ENCODE results near the gene INTU.

The INTU gene

DNA sequence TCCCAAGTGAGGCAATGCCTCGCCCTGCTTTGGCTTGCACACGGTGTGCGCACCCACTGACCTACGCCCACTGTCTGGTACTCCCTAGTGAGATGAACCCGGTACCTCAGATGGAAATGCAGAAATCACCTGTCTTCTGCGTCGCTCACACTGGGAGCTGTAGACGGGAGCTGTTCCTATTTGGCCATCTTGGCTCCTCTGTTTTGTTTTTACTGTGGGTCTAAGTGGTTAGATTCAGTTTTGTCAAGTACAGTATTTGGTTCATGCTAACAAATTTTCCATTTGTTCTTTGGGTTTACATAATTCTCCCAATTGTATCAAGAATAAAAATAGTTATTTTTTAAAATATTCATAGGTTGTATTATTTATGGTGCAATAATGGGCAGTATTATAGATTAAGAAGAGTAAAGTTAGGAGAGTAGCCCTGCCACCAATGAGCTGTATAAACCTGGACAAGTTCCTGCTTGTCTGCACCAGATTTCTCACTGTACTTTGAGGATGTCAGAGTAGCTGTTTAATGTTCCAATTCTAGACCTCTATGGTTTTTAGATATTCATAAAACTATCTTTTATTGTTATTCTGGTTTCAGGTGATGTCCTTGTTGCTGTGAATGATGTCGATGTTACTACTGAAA is 23.4 kb downstream of the INTU start:
- POLR2A ChIA-PET, result no interaction called here

GRCh38 chr4:127660284-127660885 is 27.6 kb downstream of the INTU start:
- TF ChIP-seq FOXA1 (IDR thresholded peaks at IDR 0.05) (no peak), LEF1 (IDR thresholded peaks at IDR 0.05; ENCODE audit: borderline replicate concordance) (no peak), TARDBP (IDR thresholded peaks at IDR 0.05) (no peak), NFRKB (IDR thresholded peaks at IDR 0.05) (no peak), ELF4 (IDR thresholded peaks at IDR 0.05) (no peak), SP1 (IDR thresholded peaks at IDR 0.05) (no peak)
- TF ChIP-seq, protein P1, sequence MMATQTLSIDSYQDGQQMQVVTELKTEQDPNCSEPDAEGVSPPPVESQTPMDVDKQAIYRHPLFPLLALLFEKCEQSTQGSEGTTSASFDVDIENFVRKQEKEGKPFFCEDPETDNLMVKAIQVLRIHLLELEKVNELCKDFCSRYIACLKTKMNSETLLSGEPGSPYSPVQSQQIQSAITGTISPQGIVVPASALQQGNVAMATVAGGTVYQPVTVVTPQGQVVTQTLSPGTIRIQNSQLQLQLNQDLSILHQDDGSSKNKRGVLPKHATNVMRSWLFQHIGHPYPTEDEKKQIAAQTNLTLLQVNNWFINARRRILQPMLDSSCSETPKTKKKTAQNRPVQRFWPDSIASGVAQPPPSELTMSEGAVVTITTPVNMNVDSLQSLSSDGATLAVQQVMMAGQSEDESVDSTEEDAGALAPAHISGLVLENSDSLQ (IDR thresholded peaks at IDR 0.05), result no peak
- no peak for DNase-seq (ENCODE audit: extremely low spot score)
- ChIA-PET CTCF (no interaction called here), POLR2A (no interaction called here)

More for the DNA sequence above, 23.4 kb downstream of the INTU start:
- CTCF ChIA-PET, result no interaction called here
- DNase-seq (ENCODE audit: extremely low spot score), result no peak
- no peak for TF ChIP-seq FOXA1 (IDR thresholded peaks at IDR 0.05)
- TF ChIP-seq CTBP1 (IDR thresholded peaks at IDR 0.05; ENCODE audit: borderline replicate concordance), result no peak
- TF ChIP-seq ARNT (IDR thresholded peaks at IDR 0.05), result no peak
- no peak for TF ChIP-seq FOXM1 (IDR thresholded peaks at IDR 0.05; ENCODE audit: borderline replicate concordance)
- no peak for TF ChIP-seq SP1 (IDR thresholded peaks at IDR 0.05)
- TF ChIP-seq FOXK2 (IDR thresholded peaks at IDR 0.05), result no peak
- TF ChIP-seq SUZ12 (IDR thresholded peaks at IDR 0.05), result no peak
- TF ChIP-seq HDGF (IDR thresholded peaks at IDR 0.05; ENCODE audit: borderline replicate concordance), result no peak
- TF ChIP-seq TARDBP (IDR thresholded peaks at IDR 0.05), result no peak
- no peak for TF ChIP-seq ZNF384 (IDR thresholded peaks at IDR 0.05)
- TF ChIP-seq, protein P1 (IDR thresholded peaks at IDR 0.05), result no peak
- TF ChIP-seq NFRKB (IDR thresholded peaks at IDR 0.05), result no peak
- no peak for TF ChIP-seq ELF4 (IDR thresholded peaks at IDR 0.05)
- TF ChIP-seq L3MBTL2 (conservative IDR thresholded peaks at IDR 0.05), result no peak
- TF ChIP-seq LEF1 (IDR thresholded peaks at IDR 0.05; ENCODE audit: borderline replicate concordance), result no peak
- no peak for TF ChIP-seq BHLHE40 (IDR thresholded peaks at IDR 0.05; ENCODE audit: borderline replicate concordance)

GRCh38 chr4:127667116-127667515 is 34.4 kb downstream of the INTU start:
- CTCF ChIA-PET, result no interaction called here
- DNase-seq (ENCODE audit: extremely low spot score), result no peak
- POLR2A ChIA-PET, result no interaction called here
- TF ChIP-seq ELF4 (IDR thresholded peaks at IDR 0.05), result no peak
- TF ChIP-seq, protein P1 (IDR thresholded peaks at IDR 0.05), result no peak
- TF ChIP-seq FOXA1 (IDR thresholded peaks at IDR 0.05), result no peak
- TF ChIP-seq NFRKB (IDR thresholded peaks at IDR 0.05), result no peak

DNA sequence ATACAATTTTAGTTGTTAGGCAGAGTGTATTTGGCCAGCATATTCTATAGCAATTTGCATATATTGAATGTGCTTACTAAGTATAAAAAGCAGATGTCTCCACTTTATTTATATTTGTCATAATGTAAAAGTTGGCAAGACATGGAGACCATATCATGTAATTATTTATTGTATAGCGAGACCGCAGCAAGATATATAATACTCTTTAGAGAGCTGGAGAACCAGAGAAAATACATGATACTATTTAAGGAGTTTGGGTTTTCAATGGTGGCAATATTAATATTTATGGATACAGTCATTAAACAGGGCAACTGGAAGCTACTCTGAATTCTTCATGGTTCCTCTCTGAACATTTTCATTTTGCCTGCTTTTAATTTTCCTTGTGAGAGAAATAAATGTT is 35.0 kb downstream of the INTU start:
- CTCF ChIA-PET, result no interaction called here
- POLR2A ChIA-PET, result no interaction called here
- DNase-seq (ENCODE audit: extremely low spot score), result no peak

DNA sequence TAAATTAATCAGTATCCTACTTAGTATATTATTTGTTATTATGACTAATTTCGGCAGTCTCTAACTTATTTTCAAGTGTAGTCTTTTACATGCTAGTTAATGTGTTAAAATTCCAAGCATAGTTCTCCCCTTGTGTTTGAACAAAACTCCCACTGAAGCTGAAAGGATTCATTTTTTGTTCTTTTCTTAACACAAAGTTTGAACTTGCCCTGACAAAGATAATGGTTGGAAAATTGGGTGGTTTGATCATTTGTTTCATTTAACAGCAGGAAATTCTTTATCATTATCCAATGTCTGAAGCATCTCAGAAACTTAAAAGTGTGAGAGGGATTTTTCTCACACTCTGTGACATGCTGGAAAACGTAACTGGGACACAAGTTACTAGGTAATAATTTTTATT is 36.0 kb downstream of the INTU start:
- no peak for DNase-seq (ENCODE audit: extremely low spot score)
- TF ChIP-seq NFRKB (IDR thresholded peaks at IDR 0.05) (no peak), ZNF384 (IDR thresholded peaks at IDR 0.05) (no peak), FOXM1 (IDR thresholded peaks at IDR 0.05; ENCODE audit: borderline replicate concordance) (no peak), TARDBP (IDR thresholded peaks at IDR 0.05) (no peak), SP1 (IDR thresholded peaks at IDR 0.05) (no peak), FOXA1 (IDR thresholded peaks at IDR 0.05) (no peak), ELF4 (IDR thresholded peaks at IDR 0.05) (no peak), HDGF (IDR thresholded peaks at IDR 0.05; ENCODE audit: borderline replicate concordance) (no peak), FOXK2 (IDR thresholded peaks at IDR 0.05) (no peak), CTBP1 (IDR thresholded peaks at IDR 0.05; ENCODE audit: borderline replicate concordance) (no peak), ARNT (IDR thresholded peaks at IDR 0.05) (no peak), L3MBTL2 (conservative IDR thresholded peaks at IDR 0.05) (no peak), LEF1 (IDR thresholded peaks at IDR 0.05; ENCODE audit: borderline replicate concordance) (no peak), BHLHE40 (IDR thresholded peaks at IDR 0.05; ENCODE audit: borderline replicate concordance) (no peak), SUZ12 (IDR thresholded peaks at IDR 0.05) (no peak)
- TF ChIP-seq, protein P1 (IDR thresholded peaks at IDR 0.05), result no peak
- ChIA-PET POLR2A (no interaction called here), CTCF (no interaction called here)

More for the DNA sequence above, 35.0 kb downstream of the INTU start:
- TF ChIP-seq ZNF384 (IDR thresholded peaks at IDR 0.05), result no peak
- no peak for TF ChIP-seq NFRKB (IDR thresholded peaks at IDR 0.05)

DNA sequence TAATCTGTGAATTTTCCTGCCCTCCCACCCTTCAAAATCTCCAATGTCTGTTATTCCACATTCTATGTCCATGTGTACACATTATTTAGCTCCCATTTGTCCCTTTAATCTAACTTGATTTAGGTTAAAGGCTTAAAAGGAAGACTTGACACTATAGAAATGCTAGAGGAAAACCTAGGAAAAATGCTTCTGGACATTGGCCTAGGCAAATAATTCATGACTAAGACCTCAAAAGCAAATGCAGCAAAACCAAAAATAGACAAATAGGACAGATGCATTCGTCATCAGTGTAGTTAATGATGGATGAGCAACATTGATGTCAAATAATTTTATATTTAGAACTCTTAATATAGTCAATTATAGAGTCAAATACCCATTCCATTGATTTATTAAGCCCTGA is 36.9 kb downstream of the INTU start:
- no peak for DNase-seq (ENCODE audit: extremely low spot score)
- CTCF ChIA-PET, result no interaction called here
- TF ChIP-seq L3MBTL2 (conservative IDR thresholded peaks at IDR 0.05) (no peak), SP1 (IDR thresholded peaks at IDR 0.05) (no peak), HDGF (IDR thresholded peaks at IDR 0.05; ENCODE audit: borderline replicate concordance) (no peak), FOXM1 (IDR thresholded peaks at IDR 0.05; ENCODE audit: borderline replicate concordance) (no peak), ZNF384 (IDR thresholded peaks at IDR 0.05) (no peak), TARDBP (IDR thresholded peaks at IDR 0.05) (no peak), SUZ12 (IDR thresholded peaks at IDR 0.05) (no peak), FOXA1 (IDR thresholded peaks at IDR 0.05) (no peak), LEF1 (IDR thresholded peaks at IDR 0.05; ENCODE audit: borderline replicate concordance) (no peak), ELF4 (IDR thresholded peaks at IDR 0.05) (no peak), NFRKB (IDR thresholded peaks at IDR 0.05) (no peak)
- TF ChIP-seq, protein P1 (IDR thresholded peaks at IDR 0.05), result no peak
- POLR2A ChIA-PET, result no interaction called here
